ENCODE results near the gene HOXC12. TPM values are rescaled to one million over a fixed set of nuclear protein-coding genes. Genes with fewer than 3 reads are reported as not detected.

HOXC12 gene
- total RNA-seq, 1 donor from 2014 or later, result not detected

DNA sequence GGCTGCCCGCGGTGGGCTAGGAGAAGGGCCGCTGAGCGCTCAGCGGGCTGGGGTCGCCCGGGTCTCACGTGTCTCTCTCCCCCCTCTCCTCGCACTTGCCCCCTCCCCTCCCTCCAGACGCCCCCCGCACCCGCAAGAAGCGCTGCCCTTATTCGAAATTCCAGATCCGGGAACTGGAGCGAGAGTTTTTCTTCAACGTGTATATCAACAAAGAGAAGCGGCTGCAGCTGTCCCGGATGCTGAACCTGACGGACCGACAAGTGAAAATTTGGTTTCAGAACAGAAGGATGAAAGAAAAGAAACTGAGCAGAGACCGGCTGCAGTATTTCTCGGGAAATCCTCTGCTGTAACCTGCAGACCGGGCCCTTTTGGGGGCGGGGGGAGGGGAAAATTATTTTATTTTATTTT, 20.4 kb downstream of the HOXC12 start:
- Mint-ChIP-seq H3K4me1 (peaks cover 12% of the 10 kb centered on the region), H3K27ac (no peak overlapping the region), H3K9me3 (no peaks in the 10 kb centered on the region), H3K27me3 (ENCODE audit: low read depth) (peaks cover 99% of the 10 kb centered on the region), H3K4me3 (peak overlapping the region; percentile 47), H3K36me3 (no peaks in the 10 kb centered on the region)
- no peak for DNase-seq (ENCODE audit: low spot score in 2 of 2, unreplicated experiment in 2 of 2)
- TF ChIP-seq, protein P1, sequence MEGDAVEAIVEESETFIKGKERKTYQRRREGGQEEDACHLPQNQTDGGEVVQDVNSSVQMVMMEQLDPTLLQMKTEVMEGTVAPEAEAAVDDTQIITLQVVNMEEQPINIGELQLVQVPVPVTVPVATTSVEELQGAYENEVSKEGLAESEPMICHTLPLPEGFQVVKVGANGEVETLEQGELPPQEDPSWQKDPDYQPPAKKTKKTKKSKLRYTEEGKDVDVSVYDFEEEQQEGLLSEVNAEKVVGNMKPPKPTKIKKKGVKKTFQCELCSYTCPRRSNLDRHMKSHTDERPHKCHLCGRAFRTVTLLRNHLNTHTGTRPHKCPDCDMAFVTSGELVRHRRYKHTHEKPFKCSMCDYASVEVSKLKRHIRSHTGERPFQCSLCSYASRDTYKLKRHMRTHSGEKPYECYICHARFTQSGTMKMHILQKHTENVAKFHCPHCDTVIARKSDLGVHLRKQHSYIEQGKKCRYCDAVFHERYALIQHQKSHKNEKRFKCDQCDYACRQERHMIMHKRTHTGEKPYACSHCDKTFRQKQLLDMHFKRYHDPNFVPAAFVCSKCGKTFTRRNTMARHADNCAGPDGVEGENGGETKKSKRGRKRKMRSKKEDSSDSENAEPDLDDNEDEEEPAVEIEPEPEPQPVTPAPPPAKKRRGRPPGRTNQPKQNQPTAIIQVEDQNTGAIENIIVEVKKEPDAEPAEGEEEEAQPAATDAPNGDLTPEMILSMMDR (IDR thresholded peaks at IDR 0.05; ENCODE audit: unreplicated experiment), result no peak

GRCh38 chr12:53975479-53976152, 20.9 kb downstream of the HOXC12 start:
- Mint-ChIP-seq H3K27ac (no peak overlapping the region), H3K36me3 (no peaks in the 10 kb centered on the region), H3K9me3 (no peaks in the 10 kb centered on the region), H3K4me1 (peaks cover 12% of the 10 kb centered on the region), H3K27me3 (ENCODE audit: low read depth) (peaks cover 99% of the 10 kb centered on the region), H3K4me3 (peak overlapping the region; percentile 47)
- TF ChIP-seq, protein P1 (IDR thresholded peaks at IDR 0.05; ENCODE audit: unreplicated experiment), result no peak
- no peak for DNase-seq (ENCODE audit: low spot score in 2 of 2, unreplicated experiment in 2 of 2)

DNA sequence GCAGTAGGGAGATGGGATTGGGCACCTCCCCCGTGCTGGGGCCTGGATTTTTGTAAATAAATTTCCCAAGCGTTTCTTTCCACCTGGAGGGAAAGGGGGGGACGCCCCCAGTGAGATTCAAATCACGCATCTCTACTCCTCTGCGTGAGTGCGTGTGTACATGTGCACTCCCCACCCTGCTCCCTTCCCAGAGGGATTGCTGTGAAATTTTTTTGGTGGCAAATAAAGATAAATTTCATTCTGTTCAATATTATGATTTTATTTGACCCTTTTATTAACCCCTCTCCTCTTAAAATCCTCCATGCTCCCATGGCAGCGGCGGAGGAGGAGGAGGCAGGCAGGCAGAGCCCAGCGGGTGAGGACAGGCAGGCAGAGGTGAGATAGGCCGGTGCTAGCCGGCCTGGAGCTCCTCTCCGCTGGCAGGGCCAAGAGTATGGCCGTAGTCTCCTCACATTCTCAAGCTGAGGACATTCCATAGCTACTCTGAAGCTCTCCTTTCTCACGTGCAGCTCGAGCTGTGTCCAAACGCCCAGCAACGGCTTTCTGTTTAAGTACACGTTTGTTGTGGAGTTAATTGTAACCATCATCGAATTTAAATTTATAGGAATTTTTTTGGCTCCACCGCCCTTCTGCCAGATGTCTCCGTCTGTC, 21.6 kb downstream of the HOXC12 start:
- Mint-ChIP-seq H3K27ac (no peak overlapping the region), H3K4me1 (peaks cover 12% of the 10 kb centered on the region), H3K9me3 (no peaks in the 10 kb centered on the region), H3K4me3 (no peak overlapping the region), H3K36me3 (peaks cover 3% of the 10 kb centered on the region), H3K27me3 (ENCODE audit: low read depth) (peaks cover 99% of the 10 kb centered on the region)
- TF ChIP-seq, protein P1 (IDR thresholded peaks at IDR 0.05; ENCODE audit: unreplicated experiment), result no peak
- DNase-seq (ENCODE audit: low spot score in 2 of 2, unreplicated experiment in 2 of 2), result no peak

DNA sequence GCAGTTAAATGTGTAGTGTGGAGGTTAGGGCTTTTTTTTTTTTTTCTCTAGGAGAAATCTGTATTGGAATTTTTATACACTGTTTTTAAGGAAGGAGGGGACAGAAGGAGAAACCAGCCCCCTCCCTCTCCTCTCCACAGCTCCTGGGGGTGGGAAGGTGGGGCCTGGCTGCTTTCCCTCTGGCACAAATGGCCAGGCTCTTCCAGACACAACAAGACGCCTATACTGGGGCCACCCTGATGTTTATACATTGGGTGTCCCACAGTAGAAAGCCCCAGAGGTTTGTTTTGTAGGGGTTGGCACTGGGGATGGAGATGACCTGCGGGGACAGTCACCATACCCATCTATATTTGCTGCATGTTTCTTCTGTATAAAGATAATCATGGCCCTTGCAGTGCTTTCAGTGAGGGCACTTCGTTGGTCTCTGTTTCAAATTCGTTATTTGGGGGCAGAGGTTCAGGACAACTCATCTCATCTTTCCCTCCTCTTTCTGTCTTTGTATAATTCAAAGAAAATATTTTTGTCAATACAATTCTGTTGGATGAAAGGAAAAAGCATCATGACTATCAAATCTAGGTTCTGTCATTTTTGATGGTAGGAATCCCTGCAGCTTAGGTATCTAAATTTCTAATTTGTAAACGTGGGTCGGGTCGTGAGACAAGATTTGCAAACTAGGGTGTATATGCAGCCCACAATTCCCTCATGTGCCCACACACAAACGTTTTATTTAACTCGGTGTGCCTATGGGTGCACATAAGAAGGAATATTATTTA, 22.3 kb downstream of the HOXC12 start:
- Mint-ChIP-seq H3K9me3 (no peaks in the 10 kb centered on the region), H3K36me3 (peaks cover 3% of the 10 kb centered on the region), H3K4me1 (peaks cover 12% of the 10 kb centered on the region), H3K4me3 (no peak overlapping the region), H3K27me3 (ENCODE audit: low read depth) (peaks cover 99% of the 10 kb centered on the region), H3K27ac (no peak overlapping the region)
- DNase-seq (ENCODE audit: low spot score in 2 of 2, unreplicated experiment in 2 of 2), result no peak
- TF ChIP-seq, protein P1 (IDR thresholded peaks at IDR 0.05; ENCODE audit: unreplicated experiment), result no peak

DNA sequence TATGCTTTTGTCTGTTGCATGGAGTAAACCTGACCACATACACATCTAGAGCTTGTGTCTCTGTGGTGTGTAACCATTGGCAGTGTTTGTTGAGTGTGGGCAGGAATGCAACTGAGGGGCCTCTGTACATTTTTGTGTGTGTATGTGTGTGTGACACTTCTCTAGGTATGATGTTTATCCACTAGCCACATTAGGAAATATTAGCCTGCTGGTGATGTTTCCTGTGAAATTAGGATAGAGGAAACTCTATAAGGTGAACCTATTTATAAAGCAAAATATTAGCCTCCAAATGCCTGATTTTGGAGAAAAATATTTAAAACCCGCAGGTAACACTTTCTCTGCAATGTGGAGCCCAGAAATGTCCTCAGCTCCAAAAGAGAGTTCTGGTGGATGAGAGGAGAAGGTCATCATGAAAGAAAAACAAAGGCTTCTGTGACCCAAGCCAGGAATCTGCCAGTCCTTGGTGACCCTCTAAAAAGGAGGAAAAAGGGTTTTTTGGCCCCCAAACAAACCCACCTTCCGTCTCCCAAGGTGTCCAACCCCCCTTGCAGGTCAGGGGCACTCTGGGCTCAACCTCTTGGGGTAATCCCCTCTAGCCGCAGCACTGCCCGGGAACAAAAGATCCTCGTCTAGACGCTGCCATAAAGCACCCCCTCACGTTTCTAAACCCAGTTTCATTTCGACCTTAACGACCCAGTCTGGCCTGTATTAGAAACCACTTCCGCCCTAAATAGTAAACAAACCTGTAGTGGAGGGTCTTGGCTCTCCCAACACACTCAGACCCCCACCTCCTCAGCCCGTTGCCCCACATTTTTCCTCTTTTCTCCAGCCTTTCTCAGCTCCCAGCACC, 23.1 kb downstream of the HOXC12 start:
- Mint-ChIP-seq H3K4me1 (peaks cover 11% of the 10 kb centered on the region), H3K36me3 (peaks cover 3% of the 10 kb centered on the region), H3K9me3 (no peaks in the 10 kb centered on the region), H3K4me3 (no peak overlapping the region), H3K27ac (no peak overlapping the region), H3K27me3 (ENCODE audit: low read depth) (peaks cover 99% of the 10 kb centered on the region)
- TF ChIP-seq, protein P1 (IDR thresholded peaks at IDR 0.05; ENCODE audit: unreplicated experiment), result no peak
- DNase-seq (ENCODE audit: low spot score in 2 of 2, unreplicated experiment in 2 of 2), result no peak
